ENCODE measurements around the gene SNF8. TPM values are rescaled to one million over a fixed set of nuclear protein-coding genes. Genes with fewer than 3 reads are reported as not detected.

Gene SNF8
- total RNA-seq, 1 donor: 89.5 TPM

DNA sequence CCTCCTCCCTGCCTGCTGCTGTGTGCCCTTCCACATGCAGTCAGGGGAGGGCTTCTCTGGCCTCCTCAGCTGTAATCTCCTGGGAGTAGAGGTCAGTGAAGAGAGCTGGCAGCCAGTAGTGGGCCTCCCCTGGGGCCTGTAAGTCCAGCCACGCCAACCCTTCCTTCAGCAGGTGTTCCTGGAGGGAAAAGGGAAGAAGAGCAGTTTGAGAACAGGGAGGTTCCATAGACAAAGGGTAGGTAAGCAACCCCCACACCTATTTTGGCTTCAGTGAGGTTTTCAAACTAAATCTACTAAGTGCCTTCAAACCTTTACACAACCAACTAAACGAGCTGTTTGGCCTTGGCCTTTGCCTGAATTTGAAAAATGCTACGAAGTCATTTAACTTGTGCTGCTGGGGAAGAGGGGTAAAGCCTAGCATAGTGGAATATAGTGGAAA, 14.2 kb downstream of the SNF8 start:
- no peak for DNase-seq (ENCODE audit: low read depth)
- H3K4me3 ChIP-seq (ENCODE audit: low read depth, low read length): no peak overlapping the region
- TF ChIP-seq, protein P1, sequence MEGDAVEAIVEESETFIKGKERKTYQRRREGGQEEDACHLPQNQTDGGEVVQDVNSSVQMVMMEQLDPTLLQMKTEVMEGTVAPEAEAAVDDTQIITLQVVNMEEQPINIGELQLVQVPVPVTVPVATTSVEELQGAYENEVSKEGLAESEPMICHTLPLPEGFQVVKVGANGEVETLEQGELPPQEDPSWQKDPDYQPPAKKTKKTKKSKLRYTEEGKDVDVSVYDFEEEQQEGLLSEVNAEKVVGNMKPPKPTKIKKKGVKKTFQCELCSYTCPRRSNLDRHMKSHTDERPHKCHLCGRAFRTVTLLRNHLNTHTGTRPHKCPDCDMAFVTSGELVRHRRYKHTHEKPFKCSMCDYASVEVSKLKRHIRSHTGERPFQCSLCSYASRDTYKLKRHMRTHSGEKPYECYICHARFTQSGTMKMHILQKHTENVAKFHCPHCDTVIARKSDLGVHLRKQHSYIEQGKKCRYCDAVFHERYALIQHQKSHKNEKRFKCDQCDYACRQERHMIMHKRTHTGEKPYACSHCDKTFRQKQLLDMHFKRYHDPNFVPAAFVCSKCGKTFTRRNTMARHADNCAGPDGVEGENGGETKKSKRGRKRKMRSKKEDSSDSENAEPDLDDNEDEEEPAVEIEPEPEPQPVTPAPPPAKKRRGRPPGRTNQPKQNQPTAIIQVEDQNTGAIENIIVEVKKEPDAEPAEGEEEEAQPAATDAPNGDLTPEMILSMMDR (IDR thresholded peaks at IDR 0.05; ENCODE audit: insufficient read depth, low read length): no peak

DNA sequence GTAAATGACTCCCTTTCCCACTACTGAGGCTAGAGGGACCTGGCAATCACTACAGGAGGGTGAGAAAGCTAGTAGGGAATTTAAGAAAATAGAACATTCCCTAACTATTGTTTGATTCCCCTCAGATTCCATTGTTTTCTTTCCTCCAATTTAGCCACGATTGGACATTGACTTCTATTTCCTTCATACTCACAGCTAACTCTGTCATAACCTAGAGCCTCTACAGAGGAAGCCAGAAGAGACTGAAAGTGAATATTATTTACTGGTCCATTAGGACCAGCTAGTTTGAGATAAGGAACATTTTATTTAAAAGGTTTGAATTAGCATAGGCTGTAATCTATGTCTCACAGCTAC, 14.9 kb downstream of the SNF8 start:
- TF ChIP-seq, protein P1 (IDR thresholded peaks at IDR 0.05; ENCODE audit: insufficient read depth, low read length): no peak
- no peak for DNase-seq (ENCODE audit: low read depth)
- H3K4me3 ChIP-seq (ENCODE audit: low read depth, low read length): no peak overlapping the region

DNA sequence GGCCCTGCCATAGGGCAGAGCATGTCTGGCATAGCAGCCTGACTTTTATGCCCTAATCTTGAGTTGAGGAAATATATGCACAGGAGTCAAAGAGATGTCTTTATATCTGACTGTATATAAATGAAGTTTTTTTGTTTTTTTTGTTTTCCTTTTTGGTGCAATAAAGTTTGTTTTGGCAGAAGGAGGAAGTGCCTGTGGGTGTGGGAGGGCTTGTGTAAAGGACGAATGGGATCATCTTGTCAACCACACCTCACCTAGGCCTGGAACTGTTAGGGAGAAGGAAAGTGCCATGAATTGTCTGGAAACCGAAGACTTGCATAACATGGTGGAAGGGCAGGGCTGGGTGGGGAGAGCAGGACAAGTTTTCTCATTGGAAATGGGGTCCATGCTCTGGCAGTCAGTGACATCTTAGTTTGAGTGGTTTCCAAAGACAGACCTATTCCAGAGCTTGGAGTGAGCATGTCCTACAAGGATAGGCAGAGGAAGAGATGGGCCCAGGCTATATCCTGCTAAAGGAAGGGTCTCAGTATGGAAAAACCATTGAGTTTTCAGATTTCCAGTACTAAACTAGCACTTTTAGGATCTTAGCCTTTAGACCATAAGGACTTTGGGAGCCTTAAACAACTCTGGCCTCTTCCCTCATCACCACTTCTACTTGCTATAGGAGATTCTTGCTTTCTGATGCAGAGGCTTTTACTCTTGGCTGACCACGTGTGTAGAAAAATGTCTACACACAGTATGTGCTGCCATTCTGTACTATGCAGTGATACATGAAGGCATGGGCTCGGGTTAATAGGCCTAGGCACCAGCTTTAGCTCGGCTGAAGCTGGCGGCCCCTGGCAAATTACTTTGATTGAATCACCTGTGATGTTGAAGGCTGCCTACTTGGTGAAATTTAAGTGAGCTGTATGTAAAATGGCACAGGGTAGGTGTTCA, 15.5 kb downstream of the SNF8 start:
- DNase-seq (ENCODE audit: low read depth): no peak
- no peak overlapping the region for H3K4me3 ChIP-seq (ENCODE audit: low read depth, low read length)
- TF ChIP-seq, protein P1 (IDR thresholded peaks at IDR 0.05; ENCODE audit: insufficient read depth, low read length): no peak

DNA sequence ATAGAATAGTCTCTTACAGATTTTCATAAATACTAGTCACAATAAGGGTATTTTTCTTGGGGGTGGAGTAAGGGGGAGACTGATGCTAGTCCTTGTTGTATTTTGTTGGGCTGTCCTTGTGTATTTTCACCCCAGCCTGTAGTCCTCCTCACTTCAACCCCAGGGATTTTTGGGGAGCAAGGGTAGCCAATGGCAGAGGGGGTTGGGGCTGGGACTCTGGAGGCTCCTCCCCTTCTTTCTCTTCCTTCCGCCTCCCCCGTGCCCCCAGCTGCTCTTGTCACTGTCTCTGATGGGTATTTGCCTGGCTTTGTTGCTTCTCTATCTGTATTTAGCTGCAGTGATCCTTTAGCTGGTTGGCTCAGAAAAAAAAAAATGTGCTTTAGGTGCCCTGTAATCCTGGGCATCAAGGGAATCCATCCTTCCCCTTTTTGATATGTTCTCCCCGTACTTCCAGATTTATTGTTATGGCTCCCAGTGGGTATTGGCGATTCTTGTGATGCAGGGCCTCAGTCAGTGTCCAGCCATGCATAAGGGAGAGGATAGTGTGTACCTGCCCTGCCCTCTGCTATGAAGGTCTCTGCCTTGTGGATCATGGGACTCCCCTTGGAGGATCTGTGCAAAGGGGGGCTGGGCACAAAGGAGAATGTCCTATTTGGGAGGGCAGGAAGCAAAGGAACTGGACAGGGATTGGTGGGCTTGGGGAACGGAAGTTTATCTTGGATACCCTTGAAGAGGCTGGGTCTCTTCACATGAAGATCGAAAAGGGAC, 16.5 kb downstream of the SNF8 start:
- no peak overlapping the region for H3K4me3 ChIP-seq (ENCODE audit: low read depth, low read length)
- TF ChIP-seq, protein P1 (IDR thresholded peaks at IDR 0.05; ENCODE audit: insufficient read depth, low read length): no peak
- DNase-seq (ENCODE audit: low read depth): no peak

DNA sequence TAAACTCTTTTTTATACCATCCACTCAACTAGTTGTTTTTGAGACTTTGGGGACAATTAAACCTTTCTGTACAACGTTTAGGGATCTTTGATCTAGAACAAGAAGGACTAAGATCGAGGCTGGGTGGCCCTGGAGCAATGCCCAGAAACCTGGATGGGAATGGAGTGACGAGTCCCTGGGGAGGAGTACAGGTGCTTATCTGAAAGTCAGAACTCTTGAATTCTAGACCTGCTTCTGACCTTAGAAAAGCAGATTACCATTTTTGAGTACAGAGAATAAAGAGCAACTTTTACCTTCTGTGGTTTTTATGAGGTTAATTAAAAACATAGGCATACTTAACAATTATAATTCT, 18.7 kb downstream of the SNF8 start:
- no peak overlapping the region for H3K4me3 ChIP-seq (ENCODE audit: low read depth, low read length)
- no peak for DNase-seq (ENCODE audit: low read depth)
- TF ChIP-seq, protein P1 (IDR thresholded peaks at IDR 0.05; ENCODE audit: insufficient read depth, low read length): no peak

DNA sequence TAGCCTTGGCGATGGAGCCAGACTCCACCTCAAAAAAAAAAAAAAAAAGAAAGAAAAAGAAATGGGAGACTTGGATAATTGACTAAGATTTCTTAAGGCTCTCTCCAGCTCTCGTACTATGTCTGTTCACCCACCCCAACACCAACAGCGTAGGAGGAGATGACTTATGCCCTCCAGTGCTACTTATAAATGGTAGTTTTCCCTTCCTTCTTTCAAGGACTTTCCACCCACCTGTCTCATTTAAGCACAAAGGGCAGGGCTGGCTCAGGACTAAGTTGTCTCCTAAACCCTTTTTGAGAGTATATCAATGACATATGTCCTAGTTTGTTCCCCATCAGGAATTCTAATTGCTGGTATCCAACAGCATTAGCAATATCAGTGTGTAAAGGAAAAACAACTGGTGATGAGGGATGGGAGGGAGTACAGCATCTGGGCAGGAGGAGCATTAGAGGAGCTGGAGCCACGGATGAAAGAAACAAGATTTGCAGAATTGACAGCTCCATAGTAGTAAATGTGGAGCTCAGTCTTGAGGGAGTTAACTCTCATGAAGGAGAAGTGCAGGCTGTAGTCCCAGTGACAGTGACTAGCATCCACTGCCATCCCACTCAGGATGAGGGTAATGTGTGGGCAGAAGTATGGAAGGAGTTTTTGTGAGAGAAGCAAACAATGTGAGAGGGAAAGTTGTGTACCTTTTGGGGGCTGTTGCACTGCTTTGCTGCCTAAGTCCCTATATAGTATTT, 19.2 kb downstream of the SNF8 start:
- TF ChIP-seq, protein P1 (IDR thresholded peaks at IDR 0.05; ENCODE audit: insufficient read depth, low read length): no peak
- no peak overlapping the region for H3K4me3 ChIP-seq (ENCODE audit: low read depth, low read length)
- no peak for DNase-seq (ENCODE audit: low read depth)

Measured in fibroblast of the aortic adventitia (primary cell).